Esophagus squamous epithelium (tissue), 4 donors: ENCODE results near the gene CACNA2D2.

ENCODE experiments used
- CTCF ChIP-seq, 6 experiments: fragments of 450-650 bp in 4 of 6; fragments of 200-600 bp in 2 of 6; sonication (generic) in 2 of 6; IDR thresholded peaks; one replicate each; pipeline ENCODE4 v1.5.1; 2016 to 2019; ENCODE audit warnings: antibody characterized with exemption in 6 of 6, mild to moderate bottlenecking in 4 of 6, moderate library complexity in 4 of 6
- POLR2A ChIP-seq, 4 donors: fragments of 450-650 bp; IDR thresholded peaks; one replicate each; pipeline ENCODE4 v1.6.1; 2017; ENCODE audit warnings: antibody characterized with exemption in 4 of 4, mild to moderate bottlenecking in 4 of 4, moderate library complexity in 3 of 4

DNA sequence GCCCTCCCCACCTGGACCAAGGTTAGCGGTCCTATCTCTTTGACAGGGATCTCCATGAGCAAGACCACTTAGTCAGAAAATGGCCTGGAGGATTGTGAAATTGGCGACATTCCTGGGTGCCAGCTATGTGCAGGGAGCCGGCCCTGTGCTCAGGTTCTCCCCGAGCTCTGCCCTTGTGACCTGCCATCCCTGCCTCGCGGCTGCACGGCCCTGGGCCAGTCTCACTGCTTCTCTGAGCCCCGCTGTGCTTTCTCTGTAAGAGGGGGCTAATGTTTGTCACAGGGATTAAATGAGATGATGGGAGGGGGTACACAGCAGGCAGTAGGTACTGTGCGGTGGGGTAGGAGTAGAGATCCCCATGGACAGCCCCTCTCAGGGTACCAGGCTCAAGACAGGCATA, 49.2 kb upstream of the CACNA2D2 start:
- TF ChIP-seq CTCF (IDR thresholded peaks at IDR 0.05) = no peak
- TF ChIP-seq POLR2A (IDR thresholded peaks at IDR 0.05) = no peak
